Glomerular endothelial cell (primary cell): ENCODE results near the gene MAU2. TPM values are rescaled to one million over a fixed set of nuclear protein-coding genes. Genes with fewer than 3 reads are reported as not detected.

Source experiments
- DNase-seq: peaks from one replicate; pipeline ENCODE4 v3.0.0-alpha.2; 2011; ENCODE audit warnings: low read depth, low spot score; ENCODE audit errors: extremely low read depth
- total RNA-seq: library from RNA; depleted of rRNA; stranded (reverse); fragments of >200 nt; gene quantifications from 2 replicates; pipeline ENCODE4 v1.2.3, GENCODE V29; 2015

MAU2 gene
- 34.3 and 46.0 TPM in 2 replicates for total RNA-seq

DNA sequence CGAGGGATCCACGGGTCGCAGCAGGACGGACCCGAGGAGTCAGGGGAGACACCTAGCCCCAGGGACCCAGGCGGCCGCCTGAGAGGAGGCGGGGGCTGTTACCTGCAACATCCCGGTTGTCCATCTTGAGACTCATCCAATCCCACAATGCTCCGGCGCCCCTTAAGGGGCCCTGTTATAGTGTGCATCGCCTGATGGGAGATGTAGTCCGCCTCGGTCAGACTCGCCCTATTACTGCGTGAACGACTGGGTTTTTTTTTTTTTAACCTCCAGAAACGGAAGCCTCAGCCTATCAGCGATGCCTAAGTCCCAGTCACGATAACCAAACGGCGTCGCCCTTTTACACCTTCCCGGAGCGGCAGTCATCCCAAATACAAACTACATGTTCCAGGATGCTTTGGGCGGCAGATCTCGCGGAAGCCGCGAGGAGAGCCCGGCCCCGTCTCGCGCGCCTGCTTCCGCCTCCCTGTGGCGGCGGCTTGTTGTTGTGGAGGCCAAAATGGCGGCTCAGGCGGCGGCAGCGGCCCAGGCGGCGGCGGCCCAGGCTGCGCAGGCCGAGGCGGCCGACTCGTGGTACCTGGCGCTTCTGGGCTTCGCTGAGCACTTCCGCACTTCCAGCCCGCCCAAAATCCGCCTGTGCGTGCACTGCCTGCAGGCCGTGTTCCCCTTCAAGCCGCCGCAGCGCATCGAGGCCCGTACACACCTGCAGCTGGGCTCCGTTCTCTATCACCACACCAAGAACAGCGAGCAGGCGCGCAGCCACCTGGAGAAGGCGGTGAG, at the start of gene MAU2, which contains the start of gene SUGP1:
Gene MAU2, plus strand, starts transcription at position 469 of the 780 bp plus-strand sequence. Its CDS starts 31 bp downstream, at position 500.
Gene SUGP1, minus strand, starts transcription at position 149 of the 780 bp plus-strand sequence. Its CDS starts 13 bp downstream, at position 136.
- DNase-seq = peak; percentile 70

DNA sequence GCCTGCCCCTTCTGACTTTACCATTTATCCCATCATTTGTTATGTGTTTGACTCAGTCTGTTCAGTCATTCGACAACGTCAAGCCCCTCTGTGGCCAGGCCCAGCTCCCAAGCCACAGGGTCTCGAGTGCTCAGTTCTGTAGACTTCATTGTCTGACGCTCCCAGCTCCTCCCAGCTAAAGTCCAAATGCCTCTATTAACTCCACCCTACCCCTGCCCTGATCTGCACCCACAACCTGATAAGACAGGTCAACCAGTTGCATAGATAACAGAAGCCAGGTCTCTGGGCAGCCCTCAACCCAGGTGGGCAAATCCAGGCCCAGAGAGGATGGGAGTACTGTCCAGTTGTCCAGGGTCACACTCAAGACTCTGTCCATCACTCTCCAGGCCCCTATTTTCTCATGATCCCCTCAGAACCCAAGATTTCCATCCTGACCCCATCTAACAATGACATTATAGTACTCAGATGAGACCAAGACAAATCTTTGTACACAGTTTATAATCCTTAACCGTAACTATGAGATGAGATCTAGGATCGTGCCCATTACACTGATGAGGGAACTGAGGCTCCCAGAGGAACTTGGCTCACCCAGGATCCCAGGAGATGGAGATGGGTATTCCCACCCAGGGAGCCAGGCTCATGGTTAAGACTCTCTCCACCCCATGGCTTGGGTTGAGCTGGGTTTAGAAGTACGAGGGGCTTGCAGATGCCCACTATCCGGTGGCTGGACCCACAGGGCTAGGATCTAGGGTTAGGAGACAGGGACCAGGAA, 48.6 kb upstream of the MAU2 start:
- no peak for DNase-seq

GRCh38 chr19:19274146-19274545, 46.5 kb upstream of the MAU2 start:
- DNase-seq = no peak

DNA sequence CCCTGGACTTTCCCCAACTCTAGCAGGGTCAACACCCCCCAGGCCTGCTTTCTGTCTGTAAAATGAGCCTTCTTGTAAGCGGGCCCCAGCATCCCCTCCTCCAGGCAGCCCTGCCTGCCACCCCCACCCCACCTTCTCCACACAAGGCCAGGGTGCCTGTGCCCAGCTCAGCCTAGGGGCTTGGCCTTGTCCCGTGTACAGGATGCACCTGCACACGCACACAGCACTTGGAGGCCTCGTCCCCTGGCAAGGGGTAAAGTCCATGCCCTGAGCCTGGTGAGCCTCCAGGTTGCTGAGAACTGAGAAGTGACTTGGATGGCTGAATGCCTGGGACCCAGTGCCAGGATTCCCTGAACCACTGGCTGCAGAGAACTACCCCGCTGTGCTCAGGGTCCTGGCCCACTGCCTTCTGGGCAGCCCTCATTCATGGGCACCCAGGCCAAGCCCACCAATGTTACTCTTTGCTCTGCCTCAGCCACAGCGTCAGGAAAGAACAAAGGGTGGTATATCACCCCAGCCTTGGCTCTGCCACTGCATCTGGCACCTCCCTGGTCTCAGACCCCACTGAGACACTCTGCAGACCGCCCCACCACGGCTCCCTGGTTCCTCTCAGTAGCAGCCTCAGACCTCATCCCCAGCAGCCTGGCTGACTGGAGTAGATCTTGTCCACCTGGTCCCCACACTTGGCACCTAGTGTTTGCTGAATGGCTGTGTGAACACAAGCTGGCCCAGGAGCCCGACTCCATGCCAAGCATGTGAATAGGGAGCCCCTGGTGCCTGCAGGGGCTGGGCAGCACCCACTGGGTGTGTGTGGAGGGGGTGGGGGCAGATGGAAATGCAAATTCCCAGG, 45.7 kb upstream of the MAU2 start:
- DNase-seq = no peak

GRCh38 chr19:19276386-19276785, 44.2 kb upstream of the MAU2 start:
- no peak for DNase-seq

DNA sequence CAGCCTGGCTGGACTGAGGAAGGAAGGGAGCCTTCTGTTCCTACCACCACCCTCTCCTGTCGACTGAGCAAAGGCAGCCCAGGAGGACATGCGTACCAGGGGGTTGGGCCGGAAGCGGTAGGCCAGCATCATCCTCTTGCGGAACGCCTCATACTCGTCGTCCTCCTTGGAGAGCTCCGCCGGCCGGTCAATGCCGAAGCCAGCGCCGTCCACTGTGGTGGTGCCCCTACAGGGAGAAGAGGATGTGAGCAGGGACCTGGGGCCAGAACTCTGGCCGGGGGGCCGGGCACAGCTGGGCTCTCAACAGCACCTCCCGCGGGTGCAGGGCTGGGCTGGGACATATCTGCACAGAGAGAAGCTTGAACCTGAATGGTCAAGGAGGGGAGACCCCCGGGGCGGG, 43.8 kb upstream of the MAU2 start:
- DNase-seq = no peak

GRCh38 chr19:19278315-19278714, 42.3 kb upstream of the MAU2 start:
- DNase-seq = no peak

GRCh38 chr19:19279062-19279612, 41.5 kb upstream of the MAU2 start:
- DNase-seq = no peak

GRCh38 chr19:19279853-19280252, 40.8 kb upstream of the MAU2 start:
- no peak for DNase-seq

DNA sequence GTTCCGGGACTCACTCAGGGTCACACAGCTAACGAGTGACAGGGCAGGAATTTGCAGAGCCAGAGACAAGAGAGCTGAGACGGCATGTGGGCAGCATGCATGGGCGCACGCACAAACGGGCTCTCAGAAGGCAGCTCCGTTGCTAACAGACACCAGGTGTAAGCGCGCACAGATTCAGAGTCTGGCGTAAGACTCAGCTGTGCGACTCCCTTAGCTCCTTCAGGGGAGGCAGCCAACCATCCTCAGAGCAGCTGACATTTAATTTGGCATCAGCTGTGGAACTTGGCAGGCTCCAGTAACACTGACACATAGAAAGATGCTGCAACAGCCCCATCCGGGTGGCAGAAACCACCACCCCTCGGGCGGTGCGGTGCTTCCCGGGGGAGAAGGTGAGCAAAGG, 40.1 kb upstream of the MAU2 start:
- no peak for DNase-seq

- DNase-seq = no peak
Observed at GRCh38 chr19:19285686-19286085, 34.9 kb upstream of the MAU2 start.

DNA sequence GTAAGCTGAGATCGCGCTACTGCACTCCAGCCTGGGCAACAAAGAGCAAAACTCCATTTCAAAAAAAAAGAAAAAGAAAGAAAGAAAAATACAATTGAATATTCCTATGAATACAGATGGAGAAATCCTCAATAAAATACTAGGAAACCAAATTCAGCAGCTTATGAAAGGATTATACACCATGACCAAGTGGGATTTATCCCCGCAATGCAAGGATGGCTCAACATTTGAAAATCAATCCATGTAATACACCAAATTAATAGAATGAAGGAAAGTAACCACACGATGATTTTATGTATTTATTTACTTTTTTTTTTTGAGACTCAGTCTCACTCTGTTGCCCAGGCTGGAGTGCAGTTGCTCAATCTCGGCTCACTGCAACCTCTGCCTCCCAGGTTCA, 28.0 kb upstream of the MAU2 start:
- DNase-seq = no peak

DNA sequence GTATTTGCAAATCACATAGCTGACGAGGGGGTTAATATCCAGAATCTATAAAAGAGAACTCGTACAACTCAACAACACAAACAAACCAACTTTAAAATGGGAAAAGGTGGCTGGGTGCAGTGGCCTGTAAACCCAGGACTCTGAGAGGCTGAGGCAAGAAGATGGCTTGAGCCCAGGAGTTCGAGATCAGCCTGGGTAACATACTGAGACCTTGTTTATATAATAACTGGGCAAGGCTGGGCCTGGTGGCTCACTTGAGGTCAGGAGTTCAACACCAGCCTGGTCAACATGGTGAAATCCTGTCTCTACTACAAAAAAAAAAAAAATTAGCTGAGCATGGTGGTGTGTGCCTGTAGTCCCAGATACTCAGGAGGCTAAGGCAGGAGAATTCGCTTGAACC, 25.7 kb upstream of the MAU2 start:
- DNase-seq = no peak

GRCh38 chr19:19296953-19297689, 23.5 kb upstream of the MAU2 start:
- DNase-seq = no peak

GRCh38 chr19:19297759-19298158, 22.9 kb upstream of the MAU2 start:
- no peak for DNase-seq

DNA sequence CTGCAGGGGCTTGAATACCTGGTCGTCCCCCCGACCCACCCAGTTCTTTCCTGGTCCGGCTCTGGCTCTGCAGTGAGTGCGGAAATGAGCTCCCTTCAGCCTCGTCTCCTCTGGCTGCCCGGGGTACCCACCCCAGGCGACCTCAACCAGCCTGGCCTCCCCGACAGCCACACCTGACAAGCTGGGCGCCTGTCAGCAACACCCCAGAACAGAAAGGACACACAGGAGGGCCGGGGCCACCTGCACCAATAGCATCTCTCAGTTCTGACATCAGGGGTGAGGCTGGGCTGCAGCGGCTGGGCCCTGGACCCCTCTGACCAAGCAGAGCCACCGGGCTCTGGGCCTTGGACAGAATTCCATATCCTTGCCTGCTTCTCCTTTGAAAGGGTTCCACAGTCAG, 20.0 kb upstream of the MAU2 start:
- no peak for DNase-seq

- DNase-seq = no peak
Observed at GRCh38 chr19:19303411-19303810, 17.2 kb upstream of the MAU2 start.

DNA sequence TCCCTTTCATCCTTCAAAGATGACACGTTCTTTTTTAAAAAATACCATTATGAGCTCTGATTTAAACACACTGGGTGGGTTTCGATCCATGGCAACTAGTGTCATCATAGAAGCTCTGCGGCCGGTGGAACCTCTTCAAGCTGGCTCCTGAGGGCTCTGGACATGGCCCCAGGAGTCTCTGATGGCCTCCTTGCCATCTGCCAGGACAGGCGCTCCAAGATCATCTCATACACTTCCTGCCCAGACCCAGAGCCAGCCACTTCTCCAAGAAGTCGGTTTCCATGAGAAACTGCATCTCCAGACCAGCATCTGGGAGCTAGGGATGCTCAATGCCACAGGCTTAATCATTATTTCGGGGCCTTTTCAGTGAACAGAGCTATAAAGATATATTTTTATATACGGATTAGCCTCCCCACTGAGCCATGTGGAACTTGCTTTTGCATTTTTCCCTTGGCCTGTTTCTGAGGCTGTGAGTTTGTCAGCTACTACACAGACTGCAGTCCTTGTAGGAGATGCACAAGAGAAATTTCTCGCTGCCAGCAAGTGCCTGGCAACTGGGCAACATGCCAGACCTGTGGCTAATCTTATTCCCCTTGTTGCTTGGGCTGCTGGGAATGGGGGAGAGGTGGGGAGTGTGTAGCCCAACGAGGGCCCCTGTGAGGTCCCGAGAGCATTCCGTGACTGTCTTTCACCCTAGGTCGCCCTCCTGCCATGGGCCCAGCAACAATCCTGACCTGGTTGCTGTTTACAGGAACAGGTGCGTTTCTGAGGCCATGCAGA, 16.3 kb upstream of the MAU2 start:
- DNase-seq = no peak

DNA sequence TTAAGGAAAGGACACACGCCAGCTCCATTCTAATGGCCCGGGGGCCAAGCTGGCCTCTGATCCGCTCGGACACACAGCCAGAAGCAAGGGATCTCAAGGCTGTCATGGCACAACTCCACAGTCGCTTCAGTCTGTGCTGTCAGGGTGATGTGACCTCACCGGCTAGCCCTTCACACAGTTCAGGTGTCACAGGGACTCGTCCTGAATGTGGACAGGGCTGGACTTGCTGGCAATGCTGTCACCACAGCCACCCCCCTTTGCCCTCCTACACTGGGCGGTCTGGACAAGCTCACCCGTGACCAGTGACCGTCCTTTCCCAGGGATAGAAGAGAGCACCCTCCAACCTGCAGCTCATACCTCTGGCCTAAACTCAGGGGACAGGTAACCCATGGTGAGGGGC, 15.6 kb upstream of the MAU2 start:
- DNase-seq = no peak
